Neural progenitor cell (in vitro differentiated cells): ENCODE results near the gene SPRY2.
"Not testable (repeated sequence)": the region's sequence is repeated elsewhere in the genome, so short reads cannot be mapped to it uniquely, and the experiment has no call there.

Source experiments
- EZH2 ChIP-seq: fragments of 200-600 bp; sonication (generic); IDR thresholded peaks from 2 replicates; pipeline ENCODE4 v1.6.1; 2017; ENCODE audit warnings: antibody characterized with exemption, mild to moderate bottlenecking, moderate library complexity
- TF ChIP-seq, protein P1 (sequence below): fragments of 200-600 bp; sonication (generic); IDR thresholded peaks from 2 replicates; pipeline ENCODE4 v1.5.1; 2017; ENCODE audit warnings: antibody characterized with exemption, mild to moderate bottlenecking

DNA sequence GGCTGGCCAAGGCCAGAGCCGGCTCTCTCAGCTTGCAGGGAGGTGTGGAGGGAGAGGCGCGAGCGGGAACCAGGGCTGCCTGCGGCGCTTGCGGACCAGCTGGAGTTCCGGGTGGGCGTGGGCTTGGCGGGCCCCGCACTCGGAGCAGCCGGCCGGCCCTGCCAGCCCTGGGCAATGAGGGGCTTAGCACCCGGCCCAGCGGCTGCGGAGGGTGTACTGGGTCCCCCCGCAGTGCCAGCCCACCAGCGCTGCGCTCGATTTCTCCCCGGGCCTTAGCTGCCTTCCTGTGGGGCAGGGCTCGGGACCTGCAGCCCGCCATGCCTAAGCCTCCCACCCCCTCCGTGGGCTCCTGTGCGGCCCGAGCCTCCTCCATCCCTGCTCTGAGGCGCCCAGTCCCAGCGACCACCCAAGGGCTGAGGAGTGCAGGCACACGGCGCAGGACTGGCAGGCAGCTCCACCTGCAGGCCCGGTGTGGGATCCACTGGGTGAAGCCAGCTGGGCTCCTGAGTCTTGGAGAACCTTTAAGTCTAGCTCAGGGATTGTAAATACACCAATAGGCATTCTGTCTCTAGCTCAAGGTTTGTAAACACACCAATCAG lies 14.7 kb upstream of the SPRY2 start:
- TF ChIP-seq, protein P1, sequence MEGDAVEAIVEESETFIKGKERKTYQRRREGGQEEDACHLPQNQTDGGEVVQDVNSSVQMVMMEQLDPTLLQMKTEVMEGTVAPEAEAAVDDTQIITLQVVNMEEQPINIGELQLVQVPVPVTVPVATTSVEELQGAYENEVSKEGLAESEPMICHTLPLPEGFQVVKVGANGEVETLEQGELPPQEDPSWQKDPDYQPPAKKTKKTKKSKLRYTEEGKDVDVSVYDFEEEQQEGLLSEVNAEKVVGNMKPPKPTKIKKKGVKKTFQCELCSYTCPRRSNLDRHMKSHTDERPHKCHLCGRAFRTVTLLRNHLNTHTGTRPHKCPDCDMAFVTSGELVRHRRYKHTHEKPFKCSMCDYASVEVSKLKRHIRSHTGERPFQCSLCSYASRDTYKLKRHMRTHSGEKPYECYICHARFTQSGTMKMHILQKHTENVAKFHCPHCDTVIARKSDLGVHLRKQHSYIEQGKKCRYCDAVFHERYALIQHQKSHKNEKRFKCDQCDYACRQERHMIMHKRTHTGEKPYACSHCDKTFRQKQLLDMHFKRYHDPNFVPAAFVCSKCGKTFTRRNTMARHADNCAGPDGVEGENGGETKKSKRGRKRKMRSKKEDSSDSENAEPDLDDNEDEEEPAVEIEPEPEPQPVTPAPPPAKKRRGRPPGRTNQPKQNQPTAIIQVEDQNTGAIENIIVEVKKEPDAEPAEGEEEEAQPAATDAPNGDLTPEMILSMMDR: not testable (repeated sequence)
- not testable (repeated sequence) for TF ChIP-seq EZH2
